IMR-90 (cell line): ENCODE results near the gene FMO1. TPM values are rescaled to one million over a fixed set of nuclear protein-coding genes. Genes with fewer than 3 reads are reported as not detected.

Source experiments
- ATAC-seq: fragments of 200-7000 bp; cut with Tn5 transposase; 2 replicates; pipeline ENCODE4 v1.9.1; 2020; ENCODE audit warnings: low read depth, mild to moderate bottlenecking, moderate library complexity
- BruUV-seq: library from RNA; stranded (reverse); fragments of 400-500 nt; replicated peaks from 2 replicates; lab custom pipeline; 2021; lab: Mats Ljungman, UMichigan
- CTCF ChIA-PET: fragments of 300-600 bp; formaldehyde crosslinking; extraction: SDS; loops from one replicate; lab custom pipeline; 2021; ENCODE audit warnings: antibody characterized with exemption; lab: Yijun Ruan, JAX
- POLR2A ChIA-PET: fragments of 300-600 bp; sonication (Branson Sonifier 250); formaldehyde crosslinking; loops from one replicate; lab custom pipeline; 2022; ENCODE audit warnings: antibody characterized with exemption; ENCODE audit not compliant: unreplicated experiment; lab: Charles Lee
- DNase-seq: peaks from one replicate; pipeline ENCODE4 v3.0.0; 2013
- H2AFZ ChIP-seq: replicated peaks from 2 replicates; pipeline ENCODE3; 2013; ENCODE audit warnings: low read length, mild to moderate bottlenecking; ENCODE audit not compliant: poor library complexity
- H2AK5ac ChIP-seq: 2 replicates; pipeline ENCODE4 v1.6.1; 2013; ENCODE audit warnings: low read depth, low read length, inconsistent platforms
- H2AK9ac ChIP-seq: replicated peaks from 2 replicates; pipeline ENCODE3; 2013; ENCODE audit warnings: mild to moderate bottlenecking, low read depth, low read length, moderate library complexity; ENCODE audit not compliant: poor library complexity
- H2BK120ac ChIP-seq: 2 replicates; pipeline ENCODE4 v1.6.1; 2013; ENCODE audit warnings: low read depth, low read length, inconsistent platforms
- H2BK15ac ChIP-seq: 3 replicates; pipeline ENCODE4 v1.6.1; 2013; ENCODE audit warnings: low read depth, low read length, inconsistent platforms
- H2BK20ac ChIP-seq: 2 replicates; pipeline ENCODE4 v1.6.1; 2013; ENCODE audit warnings: low read depth, mild to moderate bottlenecking, inconsistent platforms, low read length, moderate library complexity
- H2BK5ac ChIP-seq: 2 replicates; pipeline ENCODE4 v1.6.1; 2013; ENCODE audit warnings: mild to moderate bottlenecking, low read depth, low read length, inconsistent platforms; ENCODE audit not compliant: poor library complexity, severe bottlenecking
- H3K14ac ChIP-seq: replicated peaks from 2 replicates; pipeline ENCODE4 v1.6.1; 2013; ENCODE audit warnings: low read depth, low read length, inconsistent platforms
- H3K18ac ChIP-seq: 2 replicates; pipeline ENCODE4 v1.6.1; 2013; ENCODE audit warnings: low read depth, low read length, control low read depth
- H3K23ac ChIP-seq: 2 replicates; pipeline ENCODE4 v1.6.1; 2013; ENCODE audit warnings: low read depth, low read length, inconsistent platforms
- H3K27ac ChIP-seq: 2 replicates; pipeline ENCODE4 v1.5.1; 2013; ENCODE audit warnings: mild to moderate bottlenecking, control low read depth, low read length; ENCODE audit not compliant: insufficient read depth
- H3K27me3 ChIP-seq: 2 replicates; pipeline ENCODE4 v1.6.1; 2013; ENCODE audit warnings: low read length; ENCODE audit not compliant: control insufficient read depth, insufficient read depth
- H3K36me3 ChIP-seq: 2 replicates; pipeline ENCODE4 v1.6.1; 2013; ENCODE audit warnings: low read length, mixed read lengths; ENCODE audit not compliant: control insufficient read depth, insufficient read depth
- H3K4ac ChIP-seq: 2 replicates; pipeline ENCODE4 v1.6.1; 2013; ENCODE audit warnings: low read depth, low read length, inconsistent platforms
- H3K4me1 ChIP-seq: 2 replicates; pipeline ENCODE4 v1.6.1; 2013; ENCODE audit warnings: low read length, mixed read lengths; ENCODE audit not compliant: control insufficient read depth, insufficient read depth
- H3K4me2 ChIP-seq: 2 replicates; pipeline ENCODE4 v1.6.1; 2013; ENCODE audit warnings: low read depth, mild to moderate bottlenecking, control low read depth, low read length, moderate library complexity
- H3K4me3 ChIP-seq: 2 replicates; pipeline ENCODE4 v1.5.1; 2013; ENCODE audit warnings: low read depth, mild to moderate bottlenecking, control low read depth, low read length, moderate library complexity; ENCODE audit not compliant: insufficient read depth
- H3K56ac ChIP-seq: 2 replicates; pipeline ENCODE4 v1.6.1; 2013; ENCODE audit warnings: low read length, inconsistent platforms; ENCODE audit not compliant: insufficient read depth; ENCODE audit errors: extremely low read depth
- H3K79me1 ChIP-seq, 2 experiments: 2 replicates each; pipeline ENCODE4 v1.6.1; 2013; ENCODE audit warnings: low read length in 2 of 2, inconsistent platforms in 1 of 2, low read depth in 1 of 2
- H3K9ac ChIP-seq: 2 replicates; pipeline ENCODE4 v1.6.1; 2013; ENCODE audit warnings: low read depth, low read length, control low read depth
- H3K9me1 ChIP-seq: 2 replicates; pipeline ENCODE4 v1.6.1; 2013; ENCODE audit warnings: low read length, inconsistent platforms; ENCODE audit not compliant: insufficient read depth
- H3K9me3 ChIP-seq: 2 replicates; pipeline ENCODE4 v1.6.1; 2013; ENCODE audit warnings: low read length; ENCODE audit not compliant: control insufficient read depth, insufficient read depth
- H4K20me1 ChIP-seq: 2 replicates; pipeline ENCODE4 v1.6.1; 2013; ENCODE audit warnings: low read length, inconsistent platforms; ENCODE audit not compliant: insufficient read depth
- H4K5ac ChIP-seq: 2 replicates; pipeline ENCODE4 v1.6.1; 2013; ENCODE audit warnings: mild to moderate bottlenecking, low read depth, low read length, control low read depth
- H4K8ac ChIP-seq, 2 experiments: 2 replicates each; pipeline ENCODE4 v1.6.1; 2013; ENCODE audit warnings: low read depth in 2 of 2, low read length in 2 of 2, control low read depth in 1 of 2, inconsistent platforms in 1 of 2
- H4K91ac ChIP-seq: 2 replicates; pipeline ENCODE4 v1.6.1; 2013; ENCODE audit warnings: low read depth, low read length, inconsistent platforms; ENCODE audit not compliant: insufficient read depth
- POLR2A ChIP-seq: IDR thresholded peaks from 2 replicates; pipeline ENCODE4 v1.6.1; 2012; ENCODE audit warnings: mild to moderate bottlenecking, low read depth, low read length
- WGBS, 2 experiments: methylation state at CpG; one replicate each; pipeline versions ENCODE4 v1.1.5 to v1.1.7; 2013; ENCODE audit warnings: missing lambda C conversion rate in 2 of 2; ENCODE audit not compliant: insufficient read length in 1 of 2; ENCODE audit errors: extremely low coverage in 2 of 2; 5-methylcytosine and 5-hydroxymethylcytosine counted together
- dilution Hi-C: fragments of 300-500 bp; cut with HindIII; formaldehyde crosslinking; loops from one replicate; pipeline ENCODE4 v1.14.3; 2018; ENCODE audit warnings: low sequenced_read_pairs; ENCODE audit not compliant: unreplicated experiment
- in situ Hi-C: fragments of 300-500 bp; cut with MboI; formaldehyde crosslinking; loops from 3 replicates; pipeline ENCODE4 v1.14.3; 2019; ENCODE audit warnings: low sequenced_read_pairs, inconsistent platforms, mixed read lengths
- intact Hi-C: fragments of 100-400 bp; cut with micrococcal nuclease; formaldehyde crosslinking; loops from 2 replicates; pipeline ENCODE4 v1.10.0; 2022
- polyA plus RNA-seq, 3 experiments: library from polyadenylated mRNA; depleted of rRNA; stranded (reverse); fragments of >200 nt; gene quantifications; 2 replicates each; pipeline ENCODE4 v1.2.3, GENCODE V29; 2012; ENCODE audit warnings: low replicate concordance in 1 of 3
- total RNA-seq: library from RNA; depleted of rRNA; stranded (reverse); fragments of >200 nt; gene quantifications from 2 replicates; pipeline ENCODE4 v1.2.3, GENCODE V29; 2012

Gene FMO1
- total and polyA plus RNA-seq, 2 of the 4 experiments (the other 2 are of a cell fraction), result not detected

GRCh38 chr1:171258429-171258828 is 10.1 kb downstream of the FMO1 start:
- Histone ChIP-seq H3K23ac (no peak overlapping the region), H3K79me1 (no peaks in the 10 kb centered on the region), H2AK9ac (no peak overlapping the region), H3K9me1 (no peaks in the 10 kb centered on the region), H4K5ac (no peak overlapping the region), H3K27ac (no peak overlapping the region), H3K14ac (no peak overlapping the region), H3K4me3 (no peak overlapping the region), H4K20me1 (no peaks in the 10 kb centered on the region), H2BK120ac (no peak overlapping the region), H2BK15ac (no peak overlapping the region), H2BK5ac (no peak overlapping the region), H2AFZ (no peak overlapping the region), H3K4me1 (0 out of 2 replicates have a peak, but pooled peaks cover 2% of the 10 kb centered on the region), H3K36me3 (no peaks in the 10 kb centered on the region), H2BK20ac (no peak overlapping the region), H3K27me3 (peaks cover 2% of the 10 kb centered on the region), H3K56ac (no peak overlapping the region), H2AK5ac (no peak overlapping the region), H3K9ac (no peak overlapping the region), H3K9me3 (no peaks in the 10 kb centered on the region), H3K4me2 (no peak overlapping the region), H4K8ac (no peak overlapping the region), H4K91ac (no peak overlapping the region), H3K4ac (no peak overlapping the region), H3K18ac (no peak overlapping the region)
- intact Hi-C loops, result no loop called here
- ATAC-seq (no peak), DNase-seq (no peak)
- no TSS peak for BruUV-seq
- CTCF ChIA-PET, result no interaction called here
- WGBS, 2 experiments, result 100% methylated on average over 2 of the region's 3 CpGs; no CpG with 5 or more reads in 1 of the 2 experiments
- no peak for TF ChIP-seq POLR2A
- in situ Hi-C loops, result no loop called here
- POLR2A ChIA-PET, result no interaction called here
- dilution Hi-C loops, result no loop called here
